OCI-M1 (cell line): ENCODE measurements around the gene COL20A1.

Experiments used
- DNase-seq: peaks from one replicate; lab custom pipeline; 2025; lab: John Stamatoyannopoulos, UW

COL20A1 gene

GRCh38 chr20:63292904-63293303 is at the start of gene COL20A1:
TSS of gene COL20A1 (plus strand) at chr20:63293186. CDS start at chr20:63295108, 1,922 bp downstream.
- DNase-seq, result no peak

DNA sequence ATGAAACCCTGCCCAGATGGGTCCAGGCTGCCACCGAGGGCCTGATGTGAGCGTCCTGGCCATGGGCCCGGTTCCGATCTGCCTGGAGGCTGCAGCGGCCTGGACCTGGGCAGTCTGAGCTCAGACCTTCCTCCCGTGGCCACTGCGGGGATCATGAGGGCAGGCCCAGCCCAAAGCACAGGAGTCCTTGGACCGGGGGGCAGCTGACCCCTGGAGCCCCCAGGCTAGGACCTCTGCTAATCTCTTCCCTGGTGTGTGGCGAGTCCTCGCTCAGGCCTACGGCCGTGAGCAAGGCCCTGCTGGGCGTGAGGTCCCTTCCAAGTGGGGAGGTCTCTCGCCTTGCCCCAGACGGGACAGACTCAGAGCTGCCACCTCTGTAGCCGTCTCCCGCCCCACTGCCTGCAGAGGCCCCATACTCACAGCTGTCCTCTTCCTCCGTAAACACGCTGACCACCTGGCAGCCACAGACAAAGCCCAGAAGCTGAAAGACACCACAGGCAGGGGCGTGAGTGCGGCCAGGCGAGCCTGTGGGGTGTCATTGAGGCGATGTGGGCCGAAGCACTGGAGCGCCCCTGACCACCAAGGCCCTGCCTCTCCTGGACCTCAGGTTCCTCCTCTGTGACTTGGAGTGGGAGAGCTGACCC is 49.3 kb upstream of the COL20A1 start:
- DNase-seq, result no peak

- DNase-seq, result no peak
These were observed 48.5 kb upstream of the COL20A1 start for GRCh38 chr20:63244468-63244867.

- DNase-seq, result no peak
These were observed 46.3 kb upstream of the COL20A1 start for GRCh38 chr20:63246490-63247288.

- DNase-seq, result no peak
These were observed 45.2 kb upstream of the COL20A1 start for GRCh38 chr20:63247671-63248228.

DNA sequence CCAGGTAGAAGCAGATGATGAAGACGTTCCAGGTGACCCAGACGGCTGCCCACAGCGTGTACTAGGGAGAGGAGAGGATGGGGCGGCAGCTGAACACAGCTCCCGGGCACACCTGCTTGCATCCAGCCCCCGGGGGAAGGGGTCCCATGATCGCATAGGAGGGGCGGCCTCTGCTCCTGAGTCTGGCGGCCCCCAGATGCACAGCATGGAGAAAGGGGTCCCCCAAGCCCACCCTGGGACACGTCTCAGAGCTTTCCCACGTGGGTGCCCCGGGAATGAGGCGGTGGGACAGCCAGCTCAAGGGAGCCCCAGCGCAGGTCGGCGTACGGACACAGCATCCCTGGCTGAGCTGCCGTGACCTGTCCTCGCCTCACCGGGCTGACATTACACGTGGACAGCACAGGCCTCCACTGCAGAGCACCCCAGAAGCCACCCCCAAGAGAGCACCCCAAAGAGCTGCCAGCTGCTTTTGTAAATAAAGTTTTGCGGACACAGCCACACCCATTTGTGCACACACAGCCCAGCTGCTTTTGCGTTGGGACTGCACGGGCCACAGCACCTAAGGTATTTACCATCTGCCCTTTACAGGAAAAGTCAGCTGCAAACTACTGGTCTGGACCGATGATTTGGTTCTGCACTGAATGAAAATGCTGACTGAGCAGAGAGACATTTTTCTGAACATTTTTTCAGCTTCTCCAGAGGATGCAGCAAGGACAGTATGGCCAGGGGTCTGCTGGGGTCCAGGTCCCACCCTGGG is 44.0 kb upstream of the COL20A1 start:
- no peak for DNase-seq

DNA sequence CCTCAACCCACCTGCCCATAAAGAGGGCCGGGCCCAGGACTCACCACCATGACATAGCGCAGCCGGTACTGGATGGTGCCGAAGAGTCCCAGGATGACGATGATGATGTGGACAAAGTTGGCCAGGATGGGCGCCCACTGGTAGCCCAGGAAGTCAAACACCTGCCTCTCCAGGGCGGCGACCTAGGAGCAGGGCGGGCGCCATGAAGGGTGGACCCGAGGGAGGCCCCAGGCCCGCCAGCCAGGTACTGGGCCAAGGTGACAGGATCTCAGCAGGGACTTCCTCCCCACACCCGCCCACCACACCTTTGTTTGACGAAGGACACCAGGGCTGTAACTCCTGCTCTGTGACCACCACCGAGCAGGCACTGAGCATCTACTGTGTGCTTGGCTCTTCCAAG is 43.1 kb upstream of the COL20A1 start:
- no peak for DNase-seq

- peak; percentile 51 for DNase-seq
These were observed 41.6 kb upstream of the COL20A1 start for GRCh38 chr20:63251350-63251749.

GRCh38 chr20:63252284-63252711 is 40.7 kb upstream of the COL20A1 start:
- no peak for DNase-seq

GRCh38 chr20:63253065-63253437 is 39.9 kb upstream of the COL20A1 start:
- no peak for DNase-seq

DNA sequence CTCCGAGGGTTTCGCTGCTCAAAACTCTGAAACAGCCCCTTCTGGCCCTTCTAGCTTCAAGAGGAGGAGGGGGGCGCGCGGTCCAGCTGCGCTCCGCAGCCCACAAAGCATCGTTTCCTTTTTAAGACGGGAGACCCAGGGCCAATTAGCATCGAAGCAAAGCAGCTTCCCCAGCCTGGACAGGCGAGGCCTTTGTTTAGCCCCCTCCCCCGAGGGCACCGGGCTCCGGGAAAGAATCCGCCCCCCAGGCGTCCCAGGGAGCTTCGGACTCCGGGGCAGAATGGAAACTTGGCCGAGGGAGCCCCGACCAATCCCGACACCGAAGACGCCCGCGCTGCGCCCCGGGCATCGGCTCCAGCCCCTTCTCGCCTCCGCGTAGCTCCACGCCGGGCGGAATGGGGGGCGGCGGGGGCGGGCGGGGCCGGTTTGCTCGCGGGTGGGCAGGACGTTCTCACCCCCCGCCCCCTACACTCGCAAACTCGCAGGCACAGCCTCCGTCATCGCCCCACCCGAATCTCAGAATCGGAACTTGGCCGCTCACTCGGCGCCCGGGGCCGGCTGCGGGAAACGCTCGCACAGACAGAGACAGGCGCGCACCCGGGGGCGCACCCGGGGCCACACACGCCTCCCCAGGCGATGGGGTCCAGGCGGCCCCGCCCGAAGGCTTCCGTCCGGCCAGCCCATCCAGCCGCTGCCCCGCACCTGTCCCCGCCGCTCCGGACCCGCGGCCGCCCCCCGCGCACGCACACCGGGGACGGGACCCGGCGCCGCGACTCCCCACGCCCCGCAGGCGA is 39.4 kb upstream of the COL20A1 start:
- no peak for DNase-seq

DNA sequence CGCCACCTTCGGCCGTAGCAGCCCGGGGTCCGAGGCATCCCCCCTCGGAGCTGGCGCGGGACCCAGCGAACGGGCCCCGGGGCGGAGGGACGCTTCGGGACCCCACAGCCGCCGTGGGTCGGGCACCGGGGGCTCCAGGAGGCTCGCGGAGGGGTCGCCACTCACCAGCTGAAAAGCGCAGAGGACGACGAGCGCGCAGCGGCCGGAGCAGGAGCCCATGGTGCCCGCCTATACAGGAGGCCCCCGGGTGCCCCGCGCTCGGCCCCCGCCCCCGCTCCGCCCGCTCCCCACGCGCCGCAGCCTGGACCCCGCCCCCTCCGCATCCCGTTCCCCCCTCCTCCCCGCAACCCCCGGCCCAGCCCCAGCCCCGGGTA is 38.8 kb upstream of the COL20A1 start, which contains the start of gene NKAIN4:
Gene NKAIN4 (minus strand): TSS at position 232 of the 374 bp plus-strand sequence. CDS start 13 bp downstream, at position 219.
- DNase-seq, result no peak

DNA sequence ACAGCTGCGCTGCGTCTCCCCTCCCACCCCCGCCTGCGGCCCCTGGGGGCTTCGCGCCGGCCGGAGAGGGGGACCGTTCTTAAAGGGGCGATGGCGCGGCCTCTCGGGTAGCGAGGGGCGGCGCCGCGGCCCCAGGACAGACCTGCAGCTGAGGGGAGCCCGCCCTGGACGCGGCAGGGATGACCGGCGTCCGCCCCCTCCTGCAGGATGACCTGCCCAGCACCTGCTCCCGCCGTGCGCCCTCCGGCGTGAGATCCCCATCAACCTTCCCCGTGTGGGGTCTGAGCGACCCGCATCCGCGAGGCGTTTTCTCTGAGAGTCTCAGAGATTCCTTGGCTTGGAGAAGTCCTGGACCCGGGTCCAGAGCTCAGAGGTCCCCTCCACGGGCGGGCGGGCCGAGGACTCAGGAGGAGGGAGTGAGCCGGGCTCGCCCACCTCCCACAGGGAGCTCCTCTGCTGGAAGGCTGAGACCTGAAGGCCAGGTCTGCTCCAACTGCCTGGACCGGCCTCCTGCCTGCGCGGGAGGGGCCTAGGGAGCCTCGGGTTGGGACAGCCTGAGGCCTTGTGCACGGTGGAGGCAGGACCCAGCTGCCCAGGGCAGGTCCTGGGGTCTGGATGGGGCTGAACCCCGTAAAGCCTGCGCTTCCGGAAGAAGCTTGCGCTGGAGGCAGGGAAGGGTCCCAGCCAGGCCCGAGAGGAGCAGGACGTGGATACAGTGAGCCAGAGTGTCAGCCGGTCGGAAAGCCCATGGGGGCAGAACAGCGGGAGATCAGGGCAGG is 38.2 kb upstream of the COL20A1 start:
- no peak for DNase-seq

GRCh38 chr20:63255931-63256704 is 36.9 kb upstream of the COL20A1 start:
- DNase-seq, result no peak

DNA sequence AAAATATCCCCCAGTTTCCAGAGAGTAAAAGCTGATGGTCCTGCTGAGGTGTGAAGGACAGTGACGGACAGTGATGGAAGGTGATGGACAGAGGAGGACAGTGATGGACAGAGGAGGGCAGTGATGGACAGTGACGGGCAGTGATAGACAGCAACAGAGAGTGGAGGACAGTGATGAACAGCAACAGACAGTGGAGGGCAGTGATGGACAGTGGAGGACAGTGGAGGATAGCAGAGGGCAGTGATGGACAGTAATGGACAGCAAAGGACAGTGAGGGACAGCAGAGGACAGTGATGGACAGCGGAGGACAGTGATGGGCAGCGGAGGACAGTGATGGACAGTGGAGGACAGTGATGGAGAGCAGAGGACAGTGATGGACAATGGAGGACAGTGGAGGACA is 36.0 kb upstream of the COL20A1 start:
- DNase-seq, result no peak

GRCh38 chr20:63257629-63258028 is 35.4 kb upstream of the COL20A1 start:
- no peak for DNase-seq

GRCh38 chr20:63258781-63259180 is 34.2 kb upstream of the COL20A1 start:
- no peak for DNase-seq

DNA sequence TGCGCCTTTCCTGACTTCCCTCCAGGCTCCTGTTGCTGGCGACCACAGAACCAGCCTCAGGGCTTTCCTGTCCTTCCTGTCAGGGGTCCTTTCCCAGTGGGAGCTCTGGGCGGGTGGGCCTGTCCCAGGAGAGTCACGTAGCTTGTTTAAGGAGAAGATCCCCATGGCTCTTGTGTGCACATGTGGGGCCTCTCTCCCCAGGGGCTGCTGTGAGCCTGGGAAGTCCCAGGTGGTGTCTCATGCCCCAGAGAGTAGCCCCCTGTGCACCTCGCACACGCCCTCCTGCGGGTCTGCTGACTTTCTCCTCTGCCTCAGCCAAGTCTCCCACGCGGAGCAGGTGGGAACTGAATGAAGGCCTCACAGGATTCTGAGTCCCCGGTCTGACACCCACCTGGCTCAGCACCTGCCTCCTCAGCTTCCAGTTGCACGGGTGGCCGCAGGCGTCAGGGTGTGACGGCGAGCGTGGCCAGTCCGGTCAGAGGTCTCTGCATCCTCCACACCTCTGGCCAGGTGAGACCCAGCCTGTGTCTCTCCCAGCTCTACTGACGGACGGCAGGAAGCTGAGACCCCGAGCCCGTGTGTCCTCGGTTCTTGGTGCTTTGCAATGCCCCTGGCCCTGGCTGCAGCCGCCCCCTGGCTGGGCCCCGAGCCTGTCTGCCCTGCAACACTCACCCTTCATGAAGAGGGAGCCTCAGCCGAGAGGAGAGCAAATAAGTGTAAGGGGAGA is 33.1 kb upstream of the COL20A1 start:
- DNase-seq, result no peak

DNA sequence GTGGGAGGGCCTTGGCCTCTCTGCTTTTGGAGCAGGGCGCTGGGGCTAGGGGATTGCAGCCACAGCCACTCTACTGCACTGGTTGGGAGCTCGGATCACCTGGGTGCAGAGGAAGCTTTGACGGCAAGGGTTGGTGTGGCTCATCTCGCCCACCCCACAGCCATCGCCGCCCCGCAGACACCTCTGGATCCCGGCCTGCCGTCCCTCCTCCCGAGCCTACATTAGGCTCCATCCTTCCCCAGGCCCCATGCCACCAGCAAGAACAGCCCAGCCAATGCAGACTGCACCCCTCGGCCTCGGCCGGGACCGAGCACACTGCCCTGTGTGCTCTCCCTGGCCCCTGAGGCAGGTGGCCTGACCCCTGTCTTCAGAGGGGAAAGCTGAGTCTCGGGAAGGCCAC is 32.5 kb upstream of the COL20A1 start:
- no peak for DNase-seq
